ENCODE measurements around the gene PDRG1. TPM values are rescaled to one million over a fixed set of nuclear protein-coding genes. Genes with fewer than 3 reads are reported as not detected.

Gene PDRG1
- total RNA-seq, 2 donors from 2014 or later, result 7.3 to 8.0 TPM

DNA sequence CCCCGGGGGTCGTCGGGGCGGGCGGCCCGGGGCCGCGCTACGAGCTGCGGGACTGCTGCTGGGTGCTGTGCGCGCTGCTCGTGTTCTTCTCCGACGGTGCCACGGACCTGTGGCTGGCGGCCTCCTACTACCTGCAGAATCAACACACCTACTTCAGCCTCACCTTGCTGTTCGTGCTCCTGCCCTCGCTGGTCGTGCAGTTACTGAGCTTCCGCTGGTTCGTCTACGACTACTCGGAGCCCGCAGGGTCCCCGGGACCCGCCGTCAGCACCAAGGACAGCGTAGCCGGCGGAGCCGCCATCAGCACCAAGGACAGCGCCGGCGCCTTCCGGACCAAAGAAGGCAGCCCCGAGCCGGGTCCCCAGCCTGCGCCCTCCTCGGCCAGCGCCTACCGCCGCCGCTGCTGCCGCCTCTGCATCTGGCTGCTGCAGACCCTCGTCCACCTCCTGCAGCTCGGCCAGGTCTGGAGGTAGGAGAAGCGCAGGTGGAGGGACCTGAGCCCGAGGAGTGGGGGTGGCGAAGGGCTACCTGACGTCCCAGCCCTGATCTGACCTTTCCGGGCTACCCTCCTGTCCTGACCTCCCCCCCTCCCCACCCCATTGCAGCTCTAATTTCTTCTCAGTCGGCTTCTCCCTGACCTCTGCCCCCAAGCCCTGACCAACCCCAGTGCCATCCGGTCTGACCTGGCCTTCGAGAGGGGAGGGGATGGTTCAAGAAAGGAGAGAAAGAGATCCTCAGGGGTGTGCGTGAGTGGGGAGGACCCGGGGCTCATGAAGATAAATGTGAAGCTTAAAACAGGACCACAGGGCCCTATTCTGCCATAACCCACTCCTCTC lies 16.7 kb upstream of the PDRG1 start:
- intact Hi-C loops (cut with DNase I, micrococcal nuclease), result no loop called here
- DNase-seq (peak in 1 of 2 donors; percentile 76), ATAC-seq (peak; percentile 81)

GRCh38 chr20:31967830-31968249 lies 16.0 kb upstream of the PDRG1 start, which contains the start of gene XKR7:
XKR7 (plus strand) TSS chr20:31968151; CDS start chr20:31968176, 25 bp downstream.
- DNase-seq, result no peak
- intact Hi-C loops (cut with DNase I, micrococcal nuclease), result no loop called here
- no peak for ATAC-seq

GRCh38 chr20:31966991-31967655 lies 15.3 kb upstream of the PDRG1 start:
- intact Hi-C loops (cut with DNase I, micrococcal nuclease), result no loop called here
- ATAC-seq (no peak), DNase-seq (no peak)

DNA sequence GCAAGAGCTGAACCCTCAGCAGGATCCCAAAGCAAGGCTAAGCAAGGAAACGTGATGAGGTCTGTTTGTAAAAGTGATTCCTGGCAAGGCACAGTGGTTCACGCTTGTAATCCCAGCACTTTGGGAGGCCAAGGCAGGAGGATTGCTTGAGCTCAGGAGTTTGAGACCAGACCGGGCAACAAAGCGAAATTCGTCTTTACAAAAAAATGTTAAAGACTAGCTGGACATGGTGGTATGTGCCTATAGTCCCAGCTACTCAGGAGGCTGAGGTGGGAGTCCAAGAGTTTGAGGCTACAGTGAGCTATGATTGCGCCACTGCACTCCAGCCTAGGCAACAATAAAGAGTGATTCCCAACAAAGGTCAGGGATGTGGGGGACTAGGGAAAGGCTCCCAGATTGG lies 12.0 kb upstream of the PDRG1 start:
- DNase-seq (no peak), ATAC-seq (no peak)
- intact Hi-C loops (cut with DNase I, micrococcal nuclease), result no loop called here

DNA sequence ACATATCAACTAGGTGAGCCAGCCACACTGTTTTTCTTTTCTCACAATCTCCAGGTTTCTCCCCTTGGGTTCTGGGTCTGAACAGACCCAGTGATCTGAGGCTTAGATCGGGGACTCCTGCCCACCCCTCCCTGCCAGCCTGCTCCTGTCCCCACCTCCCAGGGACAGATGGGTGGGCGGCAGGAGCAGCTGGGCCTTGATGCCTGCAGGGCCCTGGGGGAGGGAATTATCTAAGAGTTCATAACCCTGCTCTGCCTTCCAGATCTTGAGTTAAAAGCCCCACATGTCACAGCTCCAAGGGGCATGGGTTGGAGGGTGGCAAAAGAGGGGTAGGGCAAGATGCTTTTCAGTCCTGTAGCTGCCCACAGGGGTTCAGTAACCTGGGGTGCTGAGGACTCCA lies 10.9 kb upstream of the PDRG1 start:
- intact Hi-C loops (cut with DNase I, micrococcal nuclease), result no loop called here
- ATAC-seq, result no peak
- DNase-seq, result no peak

- DNase-seq (no peak), ATAC-seq (no peak)
- intact Hi-C loops (cut with DNase I, micrococcal nuclease), result no loop called here
These were observed 5.0 kb upstream of the PDRG1 start for GRCh38 chr20:31956556-31957526.

DNA sequence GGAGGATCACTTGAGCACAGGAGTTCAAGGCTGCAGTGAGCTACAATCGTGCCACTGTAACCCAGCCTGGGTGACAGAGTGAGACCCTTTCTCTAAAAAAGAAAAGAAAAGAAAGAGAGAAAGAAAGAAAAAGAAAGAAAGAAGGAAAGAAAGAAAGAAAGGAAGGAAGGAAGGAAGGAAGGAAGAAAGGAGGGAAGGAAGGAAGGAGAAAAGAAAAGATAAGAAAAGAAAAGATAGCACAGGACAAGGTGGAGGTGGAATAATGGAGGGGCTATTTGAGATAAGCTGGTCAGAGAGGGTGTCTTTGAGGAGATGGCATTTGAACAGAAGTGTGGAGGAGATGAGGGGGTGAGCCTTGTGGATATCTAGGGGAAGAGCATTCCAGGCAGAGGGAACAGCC lies 2.7 kb upstream of the PDRG1 start:
- intact Hi-C loops (cut with DNase I, micrococcal nuclease), result no loop called here
- ATAC-seq (no peak), DNase-seq (no peak)

DNA sequence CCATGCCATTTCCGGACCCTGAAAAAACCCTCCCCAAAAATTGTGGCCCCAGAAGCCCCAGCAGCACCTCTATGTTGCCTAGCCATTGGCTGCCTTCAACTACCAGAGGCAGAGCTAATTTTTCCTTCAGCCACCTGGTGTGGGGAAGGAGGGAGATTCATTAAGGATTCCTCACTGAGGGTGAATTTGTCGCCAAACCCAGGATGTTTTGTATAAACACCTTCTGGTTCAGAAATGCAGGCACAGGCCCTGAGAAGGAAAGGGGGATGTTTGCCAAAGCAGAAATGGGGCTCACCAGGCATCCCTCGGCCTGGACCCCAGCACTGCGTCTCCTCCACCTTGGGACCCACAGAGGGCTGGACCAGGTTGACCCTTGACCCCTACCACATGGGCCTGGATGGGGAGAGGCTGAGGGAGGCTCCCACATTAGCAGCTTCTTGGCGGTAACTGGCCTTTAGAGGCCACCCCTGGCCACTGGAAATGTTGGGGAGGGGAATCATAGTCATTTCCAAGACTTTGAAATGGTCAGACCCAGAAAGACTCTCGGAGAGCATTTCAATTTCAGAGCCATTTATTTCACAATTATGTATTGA lies 1.8 kb upstream of the PDRG1 start:
- ATAC-seq (no peak), DNase-seq (no peak)
- intact Hi-C loops (cut with DNase I, micrococcal nuclease), result loop anchor here in 1 of 2 donors (2.0 kb wide), 1 partner anchor 101 kb away; no protein-coding TSS in a partner anchor

DNA sequence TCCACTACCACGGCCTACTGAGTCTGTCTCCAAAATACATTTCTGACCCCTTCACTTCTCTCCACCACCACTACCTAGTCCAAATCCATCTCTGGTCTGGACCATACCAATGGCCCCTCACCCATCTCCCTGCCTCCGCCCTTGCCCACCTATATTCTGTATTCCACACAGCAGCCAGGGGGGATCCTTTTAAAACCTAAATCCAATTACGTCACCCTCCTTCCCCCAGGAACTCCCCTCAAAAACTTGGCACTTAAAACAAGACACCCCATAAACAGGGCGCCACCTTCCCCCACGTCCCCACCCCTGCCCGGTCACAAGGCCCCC lies 680 bp downstream of the PDRG1 start:
- intact Hi-C loops (cut with DNase I, micrococcal nuclease), result no loop called here
- DNase-seq (no peak), ATAC-seq (no peak)

DNA sequence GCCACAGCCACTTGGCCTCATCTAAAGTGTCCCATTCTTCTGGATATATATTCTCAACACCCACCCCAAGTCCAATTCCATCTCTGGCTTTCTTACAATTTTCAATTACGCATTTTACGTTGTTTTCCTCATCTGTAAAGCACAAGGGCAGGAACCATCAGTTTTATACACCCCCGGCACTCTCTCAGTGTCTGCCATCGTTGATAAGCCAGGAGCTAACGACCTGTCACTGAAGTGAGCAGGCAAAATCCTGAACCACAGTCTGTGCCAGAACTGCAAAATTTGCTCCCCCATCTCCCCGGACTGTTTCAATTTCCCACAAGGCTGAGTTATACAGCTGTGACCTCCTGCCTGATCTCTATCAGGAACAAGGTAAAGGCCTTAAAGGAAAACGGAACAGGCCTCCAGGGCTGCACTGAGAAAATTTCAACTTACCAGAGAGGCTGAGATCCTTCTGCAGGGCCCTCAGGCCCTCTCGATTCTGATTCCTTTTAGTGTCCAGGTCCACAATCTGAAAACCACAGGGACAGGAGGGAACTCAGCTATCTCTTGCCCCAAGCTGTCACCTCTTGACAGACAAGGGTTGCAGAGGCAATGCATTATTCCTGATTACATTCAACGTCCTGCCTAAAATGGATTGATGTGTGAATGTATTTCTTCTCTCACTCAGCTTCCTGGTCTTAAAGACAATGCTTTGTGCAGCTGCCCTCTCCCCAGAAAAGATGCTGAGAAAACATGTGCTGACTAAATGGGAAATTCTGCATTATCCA lies 1.8 kb downstream of the PDRG1 start:
- DNase-seq (no peak), ATAC-seq (no peak)
- intact Hi-C loops (cut with DNase I, micrococcal nuclease), result no loop called here

GRCh38 chr20:31948008-31948407 lies 3.8 kb downstream of the PDRG1 start:
- intact Hi-C loops (cut with DNase I, micrococcal nuclease), result no loop called here
- ATAC-seq (no peak), DNase-seq (no peak)

- DNase-seq, result no peak
- intact Hi-C loops (cut with DNase I, micrococcal nuclease), result no loop called here
- ATAC-seq, result no peak
These were observed 6.1 kb downstream of the PDRG1 start for GRCh38 chr20:31945785-31946184.

DNA sequence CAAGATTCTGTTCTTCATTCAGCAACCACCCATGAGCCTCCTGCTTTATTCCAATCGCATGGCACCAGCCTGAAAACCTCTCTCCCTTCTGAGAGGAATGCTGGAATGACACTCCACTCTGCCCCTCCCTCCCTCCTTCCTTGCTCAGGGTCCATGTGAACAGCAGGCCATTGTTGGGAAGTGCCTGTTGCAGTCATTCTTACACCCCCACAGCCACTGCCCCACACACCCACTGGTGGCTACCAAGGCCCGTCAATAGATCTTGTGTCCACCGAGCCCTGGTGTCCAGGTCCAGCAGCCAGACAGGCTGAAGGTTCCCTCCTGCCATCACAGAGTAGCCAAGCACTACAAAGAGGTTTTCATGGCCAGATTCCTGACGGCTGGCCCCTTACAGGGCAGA lies 6.5 kb downstream of the PDRG1 start:
- ATAC-seq, result no peak
- intact Hi-C loops (cut with DNase I, micrococcal nuclease), result no loop called here
- no peak for DNase-seq

DNA sequence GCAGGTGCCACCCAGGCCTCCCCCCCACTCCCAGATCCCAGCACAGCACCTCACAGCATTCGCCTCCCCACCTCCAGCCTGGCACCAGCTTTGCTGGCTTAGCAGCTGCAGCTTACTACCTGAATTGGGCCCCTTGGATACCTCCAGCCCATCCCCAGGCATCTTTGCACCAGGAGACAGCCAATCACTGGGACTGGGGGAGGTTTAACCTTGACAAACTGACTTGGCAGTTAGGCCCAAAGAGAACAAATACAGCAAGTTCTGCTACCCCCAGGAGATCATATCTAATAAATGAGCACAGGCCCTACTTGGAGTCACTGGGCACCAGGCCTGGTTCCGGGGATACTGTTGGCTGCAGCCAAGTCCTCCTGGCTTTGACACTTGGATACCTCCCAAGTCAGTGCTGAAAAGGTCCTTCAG lies 8.8 kb downstream of the PDRG1 start:
- ATAC-seq (no peak), DNase-seq (no peak)
- intact Hi-C loops (cut with DNase I, micrococcal nuclease), result no loop called here

DNA sequence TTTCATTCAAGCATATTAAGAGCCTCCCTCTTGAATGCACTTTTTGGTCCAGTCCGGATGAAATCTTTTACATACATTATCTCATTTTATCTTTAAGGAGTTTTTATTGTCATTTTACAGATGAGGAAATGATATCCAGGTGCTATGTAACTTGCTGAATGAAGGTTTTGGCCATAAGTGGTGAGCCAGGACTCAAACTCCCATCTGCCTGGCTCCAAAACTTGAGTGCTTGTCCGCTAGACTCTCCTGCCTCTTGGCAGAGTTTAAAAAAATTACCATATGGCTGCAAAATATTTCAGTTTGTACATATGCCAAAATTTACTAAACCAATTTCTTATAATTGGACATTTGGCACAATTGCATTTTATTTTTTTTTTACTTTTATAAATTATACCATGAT lies 12.2 kb downstream of the PDRG1 start:
- no peak for ATAC-seq
- intact Hi-C loops (cut with DNase I, micrococcal nuclease), result no loop called here
- DNase-seq, result no peak

GRCh38 chr20:31937820-31938219 lies 14.0 kb downstream of the PDRG1 start:
- intact Hi-C loops (cut with DNase I, micrococcal nuclease), result no loop called here
- no peak for DNase-seq
- no peak for ATAC-seq

- intact Hi-C loops (cut with DNase I, micrococcal nuclease), result no loop called here
- ATAC-seq (no peak), DNase-seq (no peak)
These were observed 15.4 kb downstream of the PDRG1 start for GRCh38 chr20:31936420-31936819.

Data from left colon (tissue), 2 donors.